Measurements from ENCODE around the gene CCL2.

DNA sequence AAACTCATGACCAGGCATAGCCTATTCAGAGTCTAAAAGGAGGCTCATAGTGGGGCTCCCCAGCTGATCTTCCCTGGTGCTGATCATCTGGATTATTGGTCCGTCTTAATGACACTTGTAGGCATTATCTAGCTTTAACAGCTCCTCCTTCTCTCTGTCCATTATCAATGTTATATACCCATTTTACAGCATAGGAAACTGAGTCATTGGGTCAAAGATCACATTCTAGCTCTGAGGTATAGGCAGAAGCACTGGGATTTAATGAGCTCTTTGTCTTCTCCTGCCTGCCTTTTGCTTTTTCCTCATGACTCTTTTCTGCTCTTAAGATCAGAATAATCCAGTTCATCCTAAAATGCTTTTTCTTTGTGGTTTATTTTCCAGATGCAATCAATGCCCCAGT lies 756 bp downstream of the CCL2 start:
- TF ChIP-seq TOX (CRISPR knock-in tag; IDR thresholded peaks at IDR 0.05; ENCODE audit: borderline replicate concordance): no peak
- no peak for TF ChIP-seq ARNTL (CRISPR knock-in tag; IDR thresholded peaks at IDR 0.05; ENCODE audit: borderline replicate concordance, low read depth)
- TF ChIP-seq, protein P1, sequence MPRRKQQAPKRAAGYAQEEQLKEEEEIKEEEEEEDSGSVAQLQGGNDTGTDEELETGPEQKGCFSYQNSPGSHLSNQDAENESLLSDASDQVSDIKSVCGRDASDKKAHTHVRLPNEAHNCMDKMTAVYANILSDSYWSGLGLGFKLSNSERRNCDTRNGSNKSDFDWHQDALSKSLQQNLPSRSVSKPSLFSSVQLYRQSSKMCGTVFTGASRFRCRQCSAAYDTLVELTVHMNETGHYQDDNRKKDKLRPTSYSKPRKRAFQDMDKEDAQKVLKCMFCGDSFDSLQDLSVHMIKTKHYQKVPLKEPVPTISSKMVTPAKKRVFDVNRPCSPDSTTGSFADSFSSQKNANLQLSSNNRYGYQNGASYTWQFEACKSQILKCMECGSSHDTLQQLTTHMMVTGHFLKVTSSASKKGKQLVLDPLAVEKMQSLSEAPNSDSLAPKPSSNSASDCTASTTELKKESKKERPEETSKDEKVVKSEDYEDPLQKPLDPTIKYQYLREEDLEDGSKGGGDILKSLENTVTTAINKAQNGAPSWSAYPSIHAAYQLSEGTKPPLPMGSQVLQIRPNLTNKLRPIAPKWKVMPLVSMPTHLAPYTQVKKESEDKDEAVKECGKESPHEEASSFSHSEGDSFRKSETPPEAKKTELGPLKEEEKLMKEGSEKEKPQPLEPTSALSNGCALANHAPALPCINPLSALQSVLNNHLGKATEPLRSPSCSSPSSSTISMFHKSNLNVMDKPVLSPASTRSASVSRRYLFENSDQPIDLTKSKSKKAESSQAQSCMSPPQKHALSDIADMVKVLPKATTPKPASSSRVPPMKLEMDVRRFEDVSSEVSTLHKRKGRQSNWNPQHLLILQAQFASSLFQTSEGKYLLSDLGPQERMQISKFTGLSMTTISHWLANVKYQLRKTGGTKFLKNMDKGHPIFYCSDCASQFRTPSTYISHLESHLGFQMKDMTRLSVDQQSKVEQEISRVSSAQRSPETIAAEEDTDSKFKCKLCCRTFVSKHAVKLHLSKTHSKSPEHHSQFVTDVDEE (CRISPR knock-in tag; IDR thresholded peaks at IDR 0.05): no peak
- TF ChIP-seq, protein P2, sequence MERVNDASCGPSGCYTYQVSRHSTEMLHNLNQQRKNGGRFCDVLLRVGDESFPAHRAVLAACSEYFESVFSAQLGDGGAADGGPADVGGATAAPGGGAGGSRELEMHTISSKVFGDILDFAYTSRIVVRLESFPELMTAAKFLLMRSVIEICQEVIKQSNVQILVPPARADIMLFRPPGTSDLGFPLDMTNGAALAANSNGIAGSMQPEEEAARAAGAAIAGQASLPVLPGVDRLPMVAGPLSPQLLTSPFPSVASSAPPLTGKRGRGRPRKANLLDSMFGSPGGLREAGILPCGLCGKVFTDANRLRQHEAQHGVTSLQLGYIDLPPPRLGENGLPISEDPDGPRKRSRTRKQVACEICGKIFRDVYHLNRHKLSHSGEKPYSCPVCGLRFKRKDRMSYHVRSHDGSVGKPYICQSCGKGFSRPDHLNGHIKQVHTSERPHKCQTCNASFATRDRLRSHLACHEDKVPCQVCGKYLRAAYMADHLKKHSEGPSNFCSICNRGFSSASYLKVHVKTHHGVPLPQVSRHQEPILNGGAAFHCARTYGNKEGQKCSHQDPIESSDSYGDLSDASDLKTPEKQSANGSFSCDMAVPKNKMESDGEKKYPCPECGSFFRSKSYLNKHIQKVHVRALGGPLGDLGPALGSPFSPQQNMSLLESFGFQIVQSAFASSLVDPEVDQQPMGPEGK (CRISPR knock-in tag; IDR thresholded peaks at IDR 0.05; ENCODE audit: borderline replicate concordance): no peak
- no peak for TF ChIP-seq GLIS3 (CRISPR knock-in tag; IDR thresholded peaks at IDR 0.05)
- TF ChIP-seq PPARA (CRISPR knock-in tag; IDR thresholded peaks at IDR 0.05; ENCODE audit: borderline replicate concordance): no peak
- TF ChIP-seq ZFP30 (CRISPR knock-in tag; IDR thresholded peaks at IDR 0.05): no peak
- no peak for TF ChIP-seq RARB (CRISPR knock-in tag; IDR thresholded peaks at IDR 0.05)
- TF ChIP-seq ZFP3 (CRISPR knock-in tag; IDR thresholded peaks at IDR 0.05): no peak
- no peak for TF ChIP-seq ISL1 (CRISPR knock-in tag; IDR thresholded peaks at IDR 0.05)
- TF ChIP-seq SNAI2 (CRISPR knock-in tag; IDR thresholded peaks at IDR 0.05): no peak

All from SK-N-SH treated with all-trans-retinoic acid at 6 μM for 48 hours (cell line).